ENCODE measurements around the gene ZNHIT1.

The ZNHIT1 gene

DNA sequence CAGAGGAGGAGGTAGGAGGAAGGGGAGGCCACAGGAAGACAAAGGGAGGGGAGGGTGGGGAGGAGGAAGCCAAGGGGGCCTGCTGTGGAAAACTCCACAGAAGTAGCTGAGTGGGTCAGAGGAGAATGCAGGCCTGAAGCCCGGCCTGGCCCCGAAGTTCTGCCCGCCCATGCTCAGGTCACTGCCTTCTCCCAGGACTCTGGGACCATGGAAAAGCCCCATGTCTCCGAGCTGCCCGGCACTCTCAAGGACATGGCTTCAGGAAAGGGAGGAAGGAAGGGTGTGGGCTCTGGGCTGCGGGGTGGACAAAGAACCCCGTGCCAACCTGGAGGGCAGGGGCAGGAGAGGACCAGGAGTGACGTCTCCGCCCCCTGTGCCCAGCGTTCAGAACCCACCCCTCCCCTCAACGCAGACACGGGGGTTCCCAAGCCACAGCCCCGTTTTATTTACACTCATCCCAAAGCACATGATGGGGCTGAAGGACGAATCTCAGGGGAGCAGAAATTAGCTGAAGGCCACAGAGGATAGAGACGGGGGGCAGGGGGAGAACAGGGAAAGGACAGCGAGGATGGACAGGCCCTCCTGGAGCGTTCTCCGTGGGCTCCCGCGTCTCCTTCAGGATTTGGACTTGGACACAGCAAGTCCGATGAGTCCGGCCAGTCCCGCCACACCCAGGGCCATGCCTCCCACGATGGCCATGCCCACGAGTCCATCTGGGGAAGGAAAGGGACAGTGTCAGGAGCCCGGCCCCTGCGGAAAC lies 21.4 kb downstream of the ZNHIT1 start:
- TF ChIP-seq ZFP30 (CRISPR knock-in tag; IDR thresholded peaks at IDR 0.05) (no peak), TCF4 (CRISPR knock-in tag; IDR thresholded peaks at IDR 0.05; ENCODE audit: borderline replicate concordance) (no peak), ZNF565 (CRISPR knock-in tag; conservative IDR thresholded peaks at IDR 0.05; ENCODE audit: low read depth) (no peak), ZNF70 (CRISPR knock-in tag; IDR thresholded peaks at IDR 0.05) (no peak)
- no peak for ATAC-seq

DNA sequence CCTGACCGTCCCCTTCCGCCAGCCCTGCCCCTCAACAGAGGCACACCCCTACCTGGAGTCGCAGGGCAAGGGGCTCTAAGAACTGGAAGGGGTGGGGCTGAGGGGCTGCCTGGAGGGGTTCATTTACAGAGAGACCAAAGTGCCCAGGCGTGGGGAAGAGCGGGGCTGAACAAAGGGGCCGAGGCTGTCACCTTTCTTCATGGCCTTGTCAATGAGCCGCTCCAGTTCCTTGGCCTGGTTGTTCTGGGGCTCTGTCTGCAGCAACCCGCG lies 21.9 kb downstream of the ZNHIT1 start:
- ATAC-seq = no peak
- TF ChIP-seq GLIS3 (CRISPR knock-in tag; IDR thresholded peaks at IDR 0.05) = no peak
- TF ChIP-seq CSDC2 (CRISPR knock-in tag; IDR thresholded peaks at IDR 0.05) = no peak
- TF ChIP-seq ZNF70 (CRISPR knock-in tag; IDR thresholded peaks at IDR 0.05) = no peak
- TF ChIP-seq, protein P1, sequence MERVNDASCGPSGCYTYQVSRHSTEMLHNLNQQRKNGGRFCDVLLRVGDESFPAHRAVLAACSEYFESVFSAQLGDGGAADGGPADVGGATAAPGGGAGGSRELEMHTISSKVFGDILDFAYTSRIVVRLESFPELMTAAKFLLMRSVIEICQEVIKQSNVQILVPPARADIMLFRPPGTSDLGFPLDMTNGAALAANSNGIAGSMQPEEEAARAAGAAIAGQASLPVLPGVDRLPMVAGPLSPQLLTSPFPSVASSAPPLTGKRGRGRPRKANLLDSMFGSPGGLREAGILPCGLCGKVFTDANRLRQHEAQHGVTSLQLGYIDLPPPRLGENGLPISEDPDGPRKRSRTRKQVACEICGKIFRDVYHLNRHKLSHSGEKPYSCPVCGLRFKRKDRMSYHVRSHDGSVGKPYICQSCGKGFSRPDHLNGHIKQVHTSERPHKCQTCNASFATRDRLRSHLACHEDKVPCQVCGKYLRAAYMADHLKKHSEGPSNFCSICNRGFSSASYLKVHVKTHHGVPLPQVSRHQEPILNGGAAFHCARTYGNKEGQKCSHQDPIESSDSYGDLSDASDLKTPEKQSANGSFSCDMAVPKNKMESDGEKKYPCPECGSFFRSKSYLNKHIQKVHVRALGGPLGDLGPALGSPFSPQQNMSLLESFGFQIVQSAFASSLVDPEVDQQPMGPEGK (CRISPR knock-in tag; IDR thresholded peaks at IDR 0.05; ENCODE audit: borderline replicate concordance) = no peak
- no peak for TF ChIP-seq RARB (CRISPR knock-in tag; IDR thresholded peaks at IDR 0.05)
- TF ChIP-seq, protein P2, sequence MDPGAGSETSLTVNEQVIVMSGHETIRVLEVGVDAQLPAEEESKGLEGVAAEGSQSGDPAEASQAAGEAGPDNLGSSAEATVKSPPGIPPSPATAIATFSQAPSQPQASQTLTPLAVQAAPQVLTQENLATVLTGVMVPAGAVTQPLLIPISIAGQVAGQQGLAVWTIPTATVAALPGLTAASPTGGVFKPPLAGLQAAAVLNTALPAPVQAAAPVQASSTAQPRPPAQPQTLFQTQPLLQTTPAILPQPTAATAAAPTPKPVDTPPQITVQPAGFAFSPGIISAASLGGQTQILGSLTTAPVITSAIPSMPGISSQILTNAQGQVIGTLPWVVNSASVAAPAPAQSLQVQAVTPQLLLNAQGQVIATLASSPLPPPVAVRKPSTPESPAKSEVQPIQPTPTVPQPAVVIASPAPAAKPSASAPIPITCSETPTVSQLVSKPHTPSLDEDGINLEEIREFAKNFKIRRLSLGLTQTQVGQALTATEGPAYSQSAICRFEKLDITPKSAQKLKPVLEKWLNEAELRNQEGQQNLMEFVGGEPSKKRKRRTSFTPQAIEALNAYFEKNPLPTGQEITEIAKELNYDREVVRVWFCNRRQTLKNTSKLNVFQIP (CRISPR knock-in tag; IDR thresholded peaks at IDR 0.05; ENCODE audit: borderline replicate concordance, low read depth) = no peak
- no peak for TF ChIP-seq PPARA (CRISPR knock-in tag; IDR thresholded peaks at IDR 0.05; ENCODE audit: borderline replicate concordance)
- TF ChIP-seq ZNF8 (CRISPR knock-in tag; IDR thresholded peaks at IDR 0.05) = no peak
- TF ChIP-seq TOX (CRISPR knock-in tag; IDR thresholded peaks at IDR 0.05; ENCODE audit: borderline replicate concordance) = no peak

DNA sequence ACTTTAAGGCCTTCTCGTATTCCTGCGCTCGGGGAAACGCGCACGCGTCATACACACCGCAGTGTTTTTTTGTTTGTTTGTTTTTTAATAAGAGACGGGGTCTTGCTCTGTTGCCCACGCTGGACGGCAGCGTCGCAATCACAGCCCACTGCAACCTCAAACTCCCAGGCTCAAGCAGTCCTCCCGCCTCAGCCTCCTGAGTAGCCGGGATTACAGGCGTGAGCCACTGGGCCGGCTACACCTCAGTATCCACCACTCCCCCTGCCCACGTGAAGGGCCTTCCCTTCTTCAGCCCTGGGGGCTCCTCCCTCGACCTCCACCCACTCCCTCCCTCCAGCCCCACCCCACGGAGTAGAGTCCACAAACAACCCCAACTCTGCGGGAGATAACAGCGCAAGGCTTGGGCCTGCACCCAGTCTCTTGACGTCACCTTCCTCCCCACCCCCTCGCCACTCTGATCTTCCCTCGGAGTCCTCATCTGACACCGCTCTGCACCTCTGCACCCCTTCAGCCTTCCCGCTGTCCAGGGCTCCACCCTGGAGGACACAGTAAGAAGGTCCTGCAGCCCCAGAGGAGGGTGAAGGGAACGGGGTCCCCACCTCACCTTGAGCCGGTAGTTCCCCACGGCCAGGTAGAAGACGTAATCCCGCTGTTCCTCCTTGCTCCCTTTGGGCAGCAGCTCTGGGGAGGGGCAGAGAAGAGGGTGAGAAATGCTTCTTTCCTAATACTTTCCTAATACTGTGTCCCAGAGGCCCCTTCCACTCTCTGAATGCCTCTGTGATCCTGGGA lies 22.5 kb downstream of the ZNHIT1 start:
- TF ChIP-seq ZFP30 (CRISPR knock-in tag; IDR thresholded peaks at IDR 0.05) (no peak), CSDC2 (CRISPR knock-in tag; IDR thresholded peaks at IDR 0.05) (no peak), ISL1 (CRISPR knock-in tag; IDR thresholded peaks at IDR 0.05) (no peak), SNAI2 (CRISPR knock-in tag; IDR thresholded peaks at IDR 0.05) (no peak), OSR1 (CRISPR knock-in tag; IDR thresholded peaks at IDR 0.05) (no peak), ESRRG (CRISPR knock-in tag; IDR thresholded peaks at IDR 0.05) (no peak), ZFP3 (CRISPR knock-in tag; IDR thresholded peaks at IDR 0.05) (no peak), TCF4 (CRISPR knock-in tag; IDR thresholded peaks at IDR 0.05; ENCODE audit: borderline replicate concordance) (no peak), ARNTL (CRISPR knock-in tag; IDR thresholded peaks at IDR 0.05; ENCODE audit: borderline replicate concordance, low read depth) (no peak), ZC3H10 (CRISPR knock-in tag; IDR thresholded peaks at IDR 0.05) (no peak), ZNF8 (CRISPR knock-in tag; IDR thresholded peaks at IDR 0.05) (no peak)
- TF ChIP-seq, protein P1 (CRISPR knock-in tag; IDR thresholded peaks at IDR 0.05; ENCODE audit: borderline replicate concordance) = no peak
- TF ChIP-seq, protein P3, sequence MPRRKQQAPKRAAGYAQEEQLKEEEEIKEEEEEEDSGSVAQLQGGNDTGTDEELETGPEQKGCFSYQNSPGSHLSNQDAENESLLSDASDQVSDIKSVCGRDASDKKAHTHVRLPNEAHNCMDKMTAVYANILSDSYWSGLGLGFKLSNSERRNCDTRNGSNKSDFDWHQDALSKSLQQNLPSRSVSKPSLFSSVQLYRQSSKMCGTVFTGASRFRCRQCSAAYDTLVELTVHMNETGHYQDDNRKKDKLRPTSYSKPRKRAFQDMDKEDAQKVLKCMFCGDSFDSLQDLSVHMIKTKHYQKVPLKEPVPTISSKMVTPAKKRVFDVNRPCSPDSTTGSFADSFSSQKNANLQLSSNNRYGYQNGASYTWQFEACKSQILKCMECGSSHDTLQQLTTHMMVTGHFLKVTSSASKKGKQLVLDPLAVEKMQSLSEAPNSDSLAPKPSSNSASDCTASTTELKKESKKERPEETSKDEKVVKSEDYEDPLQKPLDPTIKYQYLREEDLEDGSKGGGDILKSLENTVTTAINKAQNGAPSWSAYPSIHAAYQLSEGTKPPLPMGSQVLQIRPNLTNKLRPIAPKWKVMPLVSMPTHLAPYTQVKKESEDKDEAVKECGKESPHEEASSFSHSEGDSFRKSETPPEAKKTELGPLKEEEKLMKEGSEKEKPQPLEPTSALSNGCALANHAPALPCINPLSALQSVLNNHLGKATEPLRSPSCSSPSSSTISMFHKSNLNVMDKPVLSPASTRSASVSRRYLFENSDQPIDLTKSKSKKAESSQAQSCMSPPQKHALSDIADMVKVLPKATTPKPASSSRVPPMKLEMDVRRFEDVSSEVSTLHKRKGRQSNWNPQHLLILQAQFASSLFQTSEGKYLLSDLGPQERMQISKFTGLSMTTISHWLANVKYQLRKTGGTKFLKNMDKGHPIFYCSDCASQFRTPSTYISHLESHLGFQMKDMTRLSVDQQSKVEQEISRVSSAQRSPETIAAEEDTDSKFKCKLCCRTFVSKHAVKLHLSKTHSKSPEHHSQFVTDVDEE (CRISPR knock-in tag; IDR thresholded peaks at IDR 0.05) = no peak
- TF ChIP-seq, protein P2 (CRISPR knock-in tag; IDR thresholded peaks at IDR 0.05; ENCODE audit: borderline replicate concordance, low read depth) = no peak
- ATAC-seq = no peak
